ENCODE results near the gene GFER.

The GFER gene

GRCh38 chr16:2035431-2036199, 51.6 kb downstream of the GFER start:
- no peak for DNase-seq (ENCODE audit: extremely low spot score, insufficient read length, low read depth)
- FAIRE-seq: no peak

- no peak for DNase-seq (ENCODE audit: extremely low spot score, insufficient read length, low read depth)
- no peak for FAIRE-seq
These were observed 52.4 kb downstream of the GFER start for GRCh38 chr16:2036200-2036966.

DNA sequence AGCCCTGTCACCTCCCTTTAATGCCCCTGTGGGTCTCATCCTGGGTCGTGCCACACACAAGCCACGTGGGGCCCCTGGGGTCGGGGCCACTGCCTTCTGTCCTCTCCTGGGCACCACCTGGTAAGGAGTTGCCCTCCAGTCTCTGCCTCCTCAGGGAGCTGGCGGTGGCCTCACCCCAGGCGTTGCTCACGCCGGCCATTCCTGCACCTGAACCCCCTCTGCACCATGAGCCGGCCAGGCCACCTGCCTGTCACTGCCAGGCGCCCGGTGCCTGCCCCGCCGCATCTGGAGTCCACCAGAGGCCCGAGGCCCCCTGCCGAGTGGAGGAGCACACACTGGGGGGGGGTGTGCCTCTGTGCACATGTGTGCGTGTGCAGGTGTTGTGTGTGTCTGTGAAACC, 53.1 kb downstream of the GFER start:
- DNase-seq (ENCODE audit: extremely low spot score, insufficient read length, low read depth): no peak
- FAIRE-seq: no peak

Data from GM18507 (cell line).